Breast epithelium (tissue), 3 donors: ENCODE results near the gene ODAD2.

Experiments
- POLR2A ChIP-seq: fragments of 450-650 bp; IDR thresholded peaks from one replicate; pipeline ENCODE4 v1.6.1; 2016; ENCODE audit warnings: antibody characterized with exemption, mild to moderate bottlenecking, moderate library complexity
- TF ChIP-seq, protein P1 (sequence below), 3 donors: fragments of 450-650 bp; IDR thresholded peaks; one replicate each; pipeline ENCODE4 v1.5.1; 2016 to 2017; ENCODE audit warnings: antibody characterized with exemption in 3 of 3, mild to moderate bottlenecking in 3 of 3, moderate library complexity in 3 of 3

DNA sequence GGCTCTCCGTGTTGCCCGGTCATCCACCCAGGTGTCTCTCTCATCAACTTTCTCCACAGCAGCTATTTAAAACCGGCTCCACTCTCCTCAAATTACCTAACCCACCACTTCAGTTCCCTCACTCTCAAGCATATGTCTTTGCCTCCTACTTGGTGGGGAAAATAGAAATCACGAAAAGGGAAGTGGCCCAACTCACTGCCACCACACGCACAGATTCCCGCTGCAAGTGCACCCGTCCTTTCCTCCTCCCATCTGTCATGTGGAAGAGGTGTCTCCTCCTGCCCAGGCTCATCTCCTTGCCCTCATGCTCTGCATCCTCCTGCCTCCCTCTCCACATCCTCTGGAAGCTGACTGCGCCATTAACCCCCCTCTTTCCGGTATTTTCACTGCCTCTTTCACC is 172.5 kb downstream of the ODAD2 start:
- TF ChIP-seq, protein P1, sequence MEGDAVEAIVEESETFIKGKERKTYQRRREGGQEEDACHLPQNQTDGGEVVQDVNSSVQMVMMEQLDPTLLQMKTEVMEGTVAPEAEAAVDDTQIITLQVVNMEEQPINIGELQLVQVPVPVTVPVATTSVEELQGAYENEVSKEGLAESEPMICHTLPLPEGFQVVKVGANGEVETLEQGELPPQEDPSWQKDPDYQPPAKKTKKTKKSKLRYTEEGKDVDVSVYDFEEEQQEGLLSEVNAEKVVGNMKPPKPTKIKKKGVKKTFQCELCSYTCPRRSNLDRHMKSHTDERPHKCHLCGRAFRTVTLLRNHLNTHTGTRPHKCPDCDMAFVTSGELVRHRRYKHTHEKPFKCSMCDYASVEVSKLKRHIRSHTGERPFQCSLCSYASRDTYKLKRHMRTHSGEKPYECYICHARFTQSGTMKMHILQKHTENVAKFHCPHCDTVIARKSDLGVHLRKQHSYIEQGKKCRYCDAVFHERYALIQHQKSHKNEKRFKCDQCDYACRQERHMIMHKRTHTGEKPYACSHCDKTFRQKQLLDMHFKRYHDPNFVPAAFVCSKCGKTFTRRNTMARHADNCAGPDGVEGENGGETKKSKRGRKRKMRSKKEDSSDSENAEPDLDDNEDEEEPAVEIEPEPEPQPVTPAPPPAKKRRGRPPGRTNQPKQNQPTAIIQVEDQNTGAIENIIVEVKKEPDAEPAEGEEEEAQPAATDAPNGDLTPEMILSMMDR (IDR thresholded peaks at IDR 0.05), result no peak
- TF ChIP-seq POLR2A, result no peak
